Measurements from ENCODE around the gene ADAM23.

ADAM23 gene

GRCh38 chr2:206481056-206481455, 37.7 kb downstream of the ADAM23 start:
- no peak for DNase-seq

GRCh38 chr2:206482123-206482522, 38.8 kb downstream of the ADAM23 start:
- in situ Hi-C loops (cut with MboI; ENCODE audit: low pct_unique_long_range_greater_than_20kb, low sequenced_read_pairs), result no loop called here
- DNase-seq, result no peak

More at GRCh38 chr2:206481056-206481455, 37.7 kb downstream of the ADAM23 start:
- in situ Hi-C loops (cut with MboI; ENCODE audit: low pct_unique_long_range_greater_than_20kb, low sequenced_read_pairs), result no loop called here

GRCh38 chr2:206482633-206483032, 39.3 kb downstream of the ADAM23 start:
- in situ Hi-C loops (cut with MboI; ENCODE audit: low pct_unique_long_range_greater_than_20kb, low sequenced_read_pairs), result no loop called here
- DNase-seq, result no peak

- in situ Hi-C loops (cut with MboI; ENCODE audit: low pct_unique_long_range_greater_than_20kb, low sequenced_read_pairs), result no loop called here
- DNase-seq, result no peak
Measured at GRCh38 chr2:206488053-206488452, 44.7 kb downstream of the ADAM23 start.

GRCh38 chr2:206488623-206489022, 45.3 kb downstream of the ADAM23 start:
- in situ Hi-C loops (cut with MboI; ENCODE audit: low pct_unique_long_range_greater_than_20kb, low sequenced_read_pairs), result no loop called here
- no peak for DNase-seq

GRCh38 chr2:206494061-206494460, 50.7 kb downstream of the ADAM23 start:
- in situ Hi-C loops (cut with MboI; ENCODE audit: low pct_unique_long_range_greater_than_20kb, low sequenced_read_pairs), result no loop called here
- DNase-seq, result no peak

GRCh38 chr2:206502729-206503128, 59.4 kb downstream of the ADAM23 start:
- in situ Hi-C loops (cut with MboI; ENCODE audit: low pct_unique_long_range_greater_than_20kb, low sequenced_read_pairs), result no loop called here
- no peak for DNase-seq

GRCh38 chr2:206511283-206511682, 68.0 kb downstream of the ADAM23 start:
- DNase-seq, result no peak
- in situ Hi-C loops (cut with MboI; ENCODE audit: low pct_unique_long_range_greater_than_20kb, low sequenced_read_pairs), result no loop called here

- in situ Hi-C loops (cut with MboI; ENCODE audit: low pct_unique_long_range_greater_than_20kb, low sequenced_read_pairs), result no loop called here
- DNase-seq, result no peak
Measured at GRCh38 chr2:206512999-206513398, 69.7 kb downstream of the ADAM23 start.

- DNase-seq, result no peak
- in situ Hi-C loops (cut with MboI; ENCODE audit: low pct_unique_long_range_greater_than_20kb, low sequenced_read_pairs), result no loop called here
Measured at GRCh38 chr2:206515580-206515979, 72.2 kb downstream of the ADAM23 start.

- DNase-seq, result no peak
- in situ Hi-C loops (cut with MboI; ENCODE audit: low pct_unique_long_range_greater_than_20kb, low sequenced_read_pairs), result no loop called here
Measured at GRCh38 chr2:206518997-206519396, 75.7 kb downstream of the ADAM23 start.

- in situ Hi-C loops (cut with MboI; ENCODE audit: low pct_unique_long_range_greater_than_20kb, low sequenced_read_pairs), result no loop called here
- DNase-seq, result no peak
Measured at GRCh38 chr2:206520450-206520849, 77.1 kb downstream of the ADAM23 start.

- DNase-seq, result no peak
- in situ Hi-C loops (cut with MboI; ENCODE audit: low pct_unique_long_range_greater_than_20kb, low sequenced_read_pairs), result no loop called here
Measured at GRCh38 chr2:206521115-206521514, 77.8 kb downstream of the ADAM23 start.

GRCh38 chr2:206521612-206522011, 78.3 kb downstream of the ADAM23 start:
- in situ Hi-C loops (cut with MboI; ENCODE audit: low pct_unique_long_range_greater_than_20kb, low sequenced_read_pairs), result no loop called here
- DNase-seq, result no peak

- in situ Hi-C loops (cut with MboI; ENCODE audit: low pct_unique_long_range_greater_than_20kb, low sequenced_read_pairs), result no loop called here
- no peak for DNase-seq
Measured at GRCh38 chr2:206526416-206526815, 83.1 kb downstream of the ADAM23 start.

- in situ Hi-C loops (cut with MboI; ENCODE audit: low pct_unique_long_range_greater_than_20kb, low sequenced_read_pairs), result no loop called here
- no peak for DNase-seq
Measured at GRCh38 chr2:206527153-206527552, 83.8 kb downstream of the ADAM23 start.

GRCh38 chr2:206530727-206531126, 87.4 kb downstream of the ADAM23 start:
- no peak for DNase-seq
- in situ Hi-C loops (cut with MboI; ENCODE audit: low pct_unique_long_range_greater_than_20kb, low sequenced_read_pairs), result no loop called here

- in situ Hi-C loops (cut with MboI; ENCODE audit: low pct_unique_long_range_greater_than_20kb, low sequenced_read_pairs), result no loop called here
- DNase-seq, result no peak
Measured at GRCh38 chr2:206531996-206532543, 88.7 kb downstream of the ADAM23 start.

- in situ Hi-C loops (cut with MboI; ENCODE audit: low pct_unique_long_range_greater_than_20kb, low sequenced_read_pairs), result no loop called here
- DNase-seq, result no peak
Measured at GRCh38 chr2:206533977-206534376, 90.6 kb downstream of the ADAM23 start.

GRCh38 chr2:206535260-206535986, 92.1 kb downstream of the ADAM23 start:
- in situ Hi-C loops (cut with MboI; ENCODE audit: low pct_unique_long_range_greater_than_20kb, low sequenced_read_pairs), result no loop called here
- no peak for DNase-seq

- in situ Hi-C loops (cut with MboI; ENCODE audit: low pct_unique_long_range_greater_than_20kb, low sequenced_read_pairs), result no loop called here
- DNase-seq, result no peak
Measured at GRCh38 chr2:206540757-206541156, 97.4 kb downstream of the ADAM23 start.
